OCI-LY3 (cell line): Measurements from ENCODE around the gene MACF1.

Source experiments
- EZH2phosphoT487 ChIP-seq: fragments of 200-600 bp; shearing (Covaris generic); IDR thresholded peaks from 2 replicates; pipeline ENCODE4 v1.6.1; 2018; ENCODE audit warnings: antibody characterized with exemption, mixed run types, low read depth
- TF ChIP-seq, protein P1 (sequence below): fragments of 200-600, 300-600 bp; sonication (generic); IDR thresholded peaks from 2 replicates; pipeline ENCODE4 v1.5.1; 2014; ENCODE audit warnings: antibody characterized with exemption, low read length, low read depth

DNA sequence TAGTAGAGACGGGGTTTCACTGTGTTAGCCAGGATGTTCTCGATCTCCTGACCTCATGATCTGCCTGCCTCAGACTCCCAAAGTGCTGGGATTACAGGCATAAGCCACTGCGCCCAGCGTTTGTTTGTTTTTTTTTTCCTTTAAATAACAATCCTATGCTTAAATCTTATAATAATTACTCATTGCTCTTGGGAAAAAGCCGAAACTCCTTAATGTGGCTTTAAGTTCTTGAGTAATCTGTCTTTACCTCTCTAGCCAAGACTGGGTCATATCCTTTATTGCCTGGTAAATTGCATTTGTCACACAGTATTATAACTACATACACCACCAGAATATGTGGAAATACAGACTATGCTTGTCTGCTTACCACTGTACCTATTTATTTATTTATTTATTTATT is 97.1 kb downstream of the MACF1 start:
- TF ChIP-seq, protein P1, sequence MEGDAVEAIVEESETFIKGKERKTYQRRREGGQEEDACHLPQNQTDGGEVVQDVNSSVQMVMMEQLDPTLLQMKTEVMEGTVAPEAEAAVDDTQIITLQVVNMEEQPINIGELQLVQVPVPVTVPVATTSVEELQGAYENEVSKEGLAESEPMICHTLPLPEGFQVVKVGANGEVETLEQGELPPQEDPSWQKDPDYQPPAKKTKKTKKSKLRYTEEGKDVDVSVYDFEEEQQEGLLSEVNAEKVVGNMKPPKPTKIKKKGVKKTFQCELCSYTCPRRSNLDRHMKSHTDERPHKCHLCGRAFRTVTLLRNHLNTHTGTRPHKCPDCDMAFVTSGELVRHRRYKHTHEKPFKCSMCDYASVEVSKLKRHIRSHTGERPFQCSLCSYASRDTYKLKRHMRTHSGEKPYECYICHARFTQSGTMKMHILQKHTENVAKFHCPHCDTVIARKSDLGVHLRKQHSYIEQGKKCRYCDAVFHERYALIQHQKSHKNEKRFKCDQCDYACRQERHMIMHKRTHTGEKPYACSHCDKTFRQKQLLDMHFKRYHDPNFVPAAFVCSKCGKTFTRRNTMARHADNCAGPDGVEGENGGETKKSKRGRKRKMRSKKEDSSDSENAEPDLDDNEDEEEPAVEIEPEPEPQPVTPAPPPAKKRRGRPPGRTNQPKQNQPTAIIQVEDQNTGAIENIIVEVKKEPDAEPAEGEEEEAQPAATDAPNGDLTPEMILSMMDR = no peak
- no peak for TF ChIP-seq EZH2phosphoT487
